ENCODE data around the gene STAT1.
"Not testable (repeated sequence)": the region's sequence is repeated elsewhere in the genome, so short reads cannot be mapped to it uniquely, and the experiment has no call there.

The STAT1 gene

DNA sequence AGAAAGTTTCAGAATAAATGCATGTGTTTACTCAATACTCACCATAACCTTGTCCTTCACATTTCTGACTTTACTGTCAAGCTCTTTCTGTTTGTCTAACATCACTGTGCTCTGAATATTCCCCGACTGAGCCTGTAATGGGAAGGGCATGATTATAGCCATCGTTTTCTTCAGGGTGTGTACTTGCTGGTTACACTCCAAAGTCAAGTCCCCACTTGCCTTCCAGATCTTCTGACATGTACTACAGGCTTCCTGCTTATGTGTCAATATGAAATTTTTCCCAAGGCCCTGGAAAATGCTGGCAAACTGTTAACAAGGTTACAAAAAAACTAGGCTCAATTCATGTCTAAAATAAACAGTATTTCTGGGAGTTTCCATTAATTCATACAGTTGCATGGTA lies 12.9 kb downstream of the STAT1 start:
- no peak for DNase-seq (ENCODE audit: low spot score)
- Histone ChIP-seq H3K4me3 (no peak overlapping the region), H3K27ac (no peak overlapping the region)
- TF ChIP-seq, protein P1, sequence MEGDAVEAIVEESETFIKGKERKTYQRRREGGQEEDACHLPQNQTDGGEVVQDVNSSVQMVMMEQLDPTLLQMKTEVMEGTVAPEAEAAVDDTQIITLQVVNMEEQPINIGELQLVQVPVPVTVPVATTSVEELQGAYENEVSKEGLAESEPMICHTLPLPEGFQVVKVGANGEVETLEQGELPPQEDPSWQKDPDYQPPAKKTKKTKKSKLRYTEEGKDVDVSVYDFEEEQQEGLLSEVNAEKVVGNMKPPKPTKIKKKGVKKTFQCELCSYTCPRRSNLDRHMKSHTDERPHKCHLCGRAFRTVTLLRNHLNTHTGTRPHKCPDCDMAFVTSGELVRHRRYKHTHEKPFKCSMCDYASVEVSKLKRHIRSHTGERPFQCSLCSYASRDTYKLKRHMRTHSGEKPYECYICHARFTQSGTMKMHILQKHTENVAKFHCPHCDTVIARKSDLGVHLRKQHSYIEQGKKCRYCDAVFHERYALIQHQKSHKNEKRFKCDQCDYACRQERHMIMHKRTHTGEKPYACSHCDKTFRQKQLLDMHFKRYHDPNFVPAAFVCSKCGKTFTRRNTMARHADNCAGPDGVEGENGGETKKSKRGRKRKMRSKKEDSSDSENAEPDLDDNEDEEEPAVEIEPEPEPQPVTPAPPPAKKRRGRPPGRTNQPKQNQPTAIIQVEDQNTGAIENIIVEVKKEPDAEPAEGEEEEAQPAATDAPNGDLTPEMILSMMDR (IDR thresholded peaks at IDR 0.05) = no peak

DNA sequence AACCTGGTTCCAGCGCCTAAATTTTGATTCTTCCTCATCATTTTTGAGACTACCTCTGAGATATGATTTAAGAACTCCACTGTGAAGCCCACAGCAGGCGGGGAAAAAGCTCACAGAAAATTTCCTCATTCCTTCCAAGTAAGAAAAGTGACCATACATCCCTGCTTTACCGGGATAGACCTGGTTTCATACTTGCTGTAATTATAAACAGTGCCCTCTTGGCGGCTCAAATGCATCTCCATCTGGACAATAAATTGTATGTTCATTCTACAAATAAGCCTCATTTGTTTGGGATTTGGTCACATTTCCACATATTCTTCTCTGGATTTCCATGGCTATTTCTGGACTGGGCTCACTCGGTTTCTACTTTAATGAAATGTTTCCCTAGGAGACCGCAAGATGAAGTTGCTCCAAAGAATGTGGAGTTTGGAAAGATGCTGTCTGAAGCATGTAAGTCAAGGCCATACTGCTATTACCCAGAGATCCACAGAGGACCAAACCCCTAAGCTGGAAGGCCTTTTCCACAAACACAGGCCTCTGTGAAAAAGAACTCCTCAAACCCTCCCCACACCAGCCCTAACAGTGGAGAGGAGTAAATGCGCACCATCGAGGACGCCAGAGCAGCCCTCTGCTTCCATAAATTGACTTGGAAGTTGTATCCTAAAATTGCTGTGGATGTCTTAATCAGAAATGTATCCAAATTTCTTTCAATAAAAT lies 13.9 kb downstream of the STAT1 start:
- no peak for DNase-seq (ENCODE audit: low spot score)
- Histone ChIP-seq H3K4me3 (no peak overlapping the region), H3K27ac (no peak overlapping the region)
- TF ChIP-seq, protein P1 (IDR thresholded peaks at IDR 0.05) = no peak

DNA sequence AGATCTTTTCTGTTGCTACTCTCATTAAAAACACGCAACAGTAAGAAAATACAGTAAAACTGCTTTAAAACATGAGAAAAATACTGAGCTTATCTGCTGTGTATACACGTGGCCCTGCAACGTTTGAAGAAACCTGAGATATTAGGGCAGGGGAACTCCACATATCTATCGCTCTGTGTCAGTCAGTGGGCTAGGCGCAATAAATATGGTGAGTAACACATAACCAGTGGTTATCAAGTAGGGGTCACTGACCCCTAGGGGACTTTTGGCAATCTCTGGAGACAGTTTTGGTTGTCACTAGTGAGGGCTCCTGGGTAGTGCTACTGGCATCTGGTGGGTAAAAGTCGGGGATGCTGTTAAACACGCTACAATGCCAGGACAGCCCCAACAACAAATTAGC lies 14.9 kb downstream of the STAT1 start:
- TF ChIP-seq, protein P1 (IDR thresholded peaks at IDR 0.05) = no peak
- no peak for DNase-seq (ENCODE audit: low spot score)
- H3K27ac ChIP-seq = no peak overlapping the region

DNA sequence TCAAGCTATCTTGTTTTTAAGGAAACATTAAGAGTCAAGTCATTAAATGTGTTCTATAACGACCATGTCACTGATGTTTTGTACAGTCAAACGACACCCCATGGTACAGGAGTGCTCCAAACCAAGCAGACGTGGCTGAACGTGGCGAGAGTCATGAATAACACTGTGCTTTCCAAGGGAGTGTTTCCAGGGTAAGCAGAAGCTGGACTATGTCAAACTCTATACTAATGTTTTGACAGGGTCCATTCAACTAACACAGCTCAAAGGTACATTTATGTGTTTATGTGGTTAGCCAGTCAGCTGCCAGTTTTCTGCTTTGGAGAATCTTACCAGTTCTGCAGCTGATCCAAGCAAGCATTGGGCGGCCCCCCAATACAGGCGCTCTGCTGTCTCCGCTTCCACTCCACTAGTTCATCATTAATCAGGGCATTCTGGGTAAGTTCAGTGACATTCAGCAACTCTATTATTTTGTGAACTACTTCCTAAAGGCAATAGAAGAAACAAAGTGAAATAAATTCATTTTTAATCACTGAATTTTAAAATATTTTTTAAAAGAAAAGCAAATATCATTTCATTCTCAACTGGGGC lies 16.4 kb downstream of the STAT1 start:
- Histone ChIP-seq H3K27ac (no peak overlapping the region), H3K4me3 (no peak overlapping the region)
- DNase-seq (ENCODE audit: low spot score) = no peak
- TF ChIP-seq, protein P1 (IDR thresholded peaks at IDR 0.05) = no peak

More for the DNA sequence above, 14.9 kb downstream of the STAT1 start:
- H3K4me3 ChIP-seq = no peak overlapping the region

GRCh38 chr2:190996947-190997346 lies 17.0 kb downstream of the STAT1 start:
- Histone ChIP-seq H3K4me3 (no peak overlapping the region), H3K27ac (no peak overlapping the region)
- TF ChIP-seq, protein P1 (IDR thresholded peaks at IDR 0.05) = no peak
- DNase-seq (ENCODE audit: low spot score) = no peak

DNA sequence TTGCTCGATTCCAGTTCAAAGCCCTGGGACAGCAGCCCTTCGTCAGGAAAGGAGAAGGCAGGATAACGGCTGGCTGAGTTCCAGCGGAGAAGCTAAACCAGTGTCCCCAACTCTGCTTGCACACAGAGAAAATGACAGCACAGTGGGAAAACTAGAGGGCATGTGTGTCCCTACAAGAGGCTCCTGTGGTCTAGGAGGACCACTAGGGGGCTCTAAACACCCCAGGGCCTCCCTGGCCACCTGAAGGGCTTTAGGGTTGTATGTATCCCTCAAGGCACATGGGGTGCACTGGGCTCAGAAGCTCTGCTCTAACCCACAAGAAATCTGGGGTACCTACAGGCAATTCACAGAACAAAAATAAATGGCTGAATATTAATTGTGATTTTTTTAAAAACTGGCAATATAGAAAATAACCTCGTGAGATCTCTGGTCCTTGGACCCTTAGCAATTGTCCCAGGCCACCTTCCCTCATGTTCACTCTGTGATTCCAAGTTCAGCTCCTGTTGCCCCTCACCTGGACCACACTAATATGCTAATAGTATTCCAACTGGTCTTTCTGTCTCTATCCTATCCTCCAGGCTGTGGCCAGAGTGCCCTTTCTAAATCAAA lies 17.5 kb downstream of the STAT1 start:
- TF ChIP-seq, protein P1 (IDR thresholded peaks at IDR 0.05) = peak; percentile 34
- no peak overlapping the region for H3K4me3 ChIP-seq
- DNase-seq (ENCODE audit: low spot score) = no peak
- H3K27ac ChIP-seq = no peak overlapping the region

GRCh38 chr2:190995315-190995714 lies 18.7 kb downstream of the STAT1 start:
- H3K4me3 ChIP-seq; DNase-seq (ENCODE audit: low spot score); H3K27ac ChIP-seq: not testable (repeated sequence)
